Gastrocnemius medialis (tissue), 4 donors: ENCODE results near the gene BAZ2B.

Experiments
- POLR2A ChIP-seq, 2 donors: fragments of 450-650 bp; IDR thresholded peaks; one replicate each; pipeline ENCODE4 v1.6.1; 2017; ENCODE audit warnings: antibody characterized with exemption in 2 of 2, mild to moderate bottlenecking in 2 of 2, moderate library complexity in 2 of 2
- TF ChIP-seq, protein P1 (sequence below), 5 experiments: fragments of 450-650 bp in 3 of 5; fragments of 200-600 bp in 2 of 5; sonication (generic) in 2 of 5; IDR thresholded peaks in 4 of 5; conservative IDR thresholded peaks in 1 of 5; 1 replicate in 4 of 5; 2 replicates in 1 of 5; pipeline ENCODE4 v1.5.1; 2016 to 2019; ENCODE audit warnings: antibody characterized with exemption in 5 of 5, mild to moderate bottlenecking in 3 of 5, moderate library complexity in 3 of 5

DNA sequence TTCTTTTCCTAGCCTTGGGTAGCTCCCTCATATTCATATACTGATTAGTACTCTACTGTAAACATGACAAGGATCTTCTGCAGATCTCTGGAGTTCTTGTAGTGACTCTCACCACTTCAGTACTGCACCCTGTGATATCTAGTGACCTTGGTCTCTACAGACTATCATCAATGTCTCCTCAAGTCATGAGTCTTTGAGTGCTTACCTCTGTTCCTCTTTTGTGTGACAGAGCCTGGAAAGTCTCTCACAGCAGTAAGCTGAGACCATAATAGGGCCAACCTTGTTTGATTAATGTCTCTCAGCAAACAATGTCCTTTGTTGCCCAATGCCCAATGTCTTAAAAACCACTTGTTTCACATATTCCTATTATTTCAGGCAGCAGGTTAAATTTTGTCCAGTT lies 34.2 kb upstream of the BAZ2B start:
- TF ChIP-seq, protein P1, sequence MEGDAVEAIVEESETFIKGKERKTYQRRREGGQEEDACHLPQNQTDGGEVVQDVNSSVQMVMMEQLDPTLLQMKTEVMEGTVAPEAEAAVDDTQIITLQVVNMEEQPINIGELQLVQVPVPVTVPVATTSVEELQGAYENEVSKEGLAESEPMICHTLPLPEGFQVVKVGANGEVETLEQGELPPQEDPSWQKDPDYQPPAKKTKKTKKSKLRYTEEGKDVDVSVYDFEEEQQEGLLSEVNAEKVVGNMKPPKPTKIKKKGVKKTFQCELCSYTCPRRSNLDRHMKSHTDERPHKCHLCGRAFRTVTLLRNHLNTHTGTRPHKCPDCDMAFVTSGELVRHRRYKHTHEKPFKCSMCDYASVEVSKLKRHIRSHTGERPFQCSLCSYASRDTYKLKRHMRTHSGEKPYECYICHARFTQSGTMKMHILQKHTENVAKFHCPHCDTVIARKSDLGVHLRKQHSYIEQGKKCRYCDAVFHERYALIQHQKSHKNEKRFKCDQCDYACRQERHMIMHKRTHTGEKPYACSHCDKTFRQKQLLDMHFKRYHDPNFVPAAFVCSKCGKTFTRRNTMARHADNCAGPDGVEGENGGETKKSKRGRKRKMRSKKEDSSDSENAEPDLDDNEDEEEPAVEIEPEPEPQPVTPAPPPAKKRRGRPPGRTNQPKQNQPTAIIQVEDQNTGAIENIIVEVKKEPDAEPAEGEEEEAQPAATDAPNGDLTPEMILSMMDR (IDR thresholded peaks at IDR 0.05 in 4 of 5, conservative IDR thresholded peaks at IDR 0.05 in 1 of 5) = no peak
- TF ChIP-seq POLR2A (IDR thresholded peaks at IDR 0.05) = no peak
